HG03558 (cell line): ENCODE data around the gene PAX6.

Source experiments
- ATAC-seq: cut with Tn5 transposase; IDR thresholded peaks from one replicate; pipeline ENCODE4 v1.9.1; 2021; ENCODE audit warnings: moderate number of reproducible peaks; ENCODE audit not compliant: unreplicated experiment; ENCODE audit errors: extremely low read depth

The PAX6 gene

GRCh38 chr11:31809857-31810778 lies 1.0 kb downstream of the PAX6 start:
- no peak for ATAC-seq

- no peak for ATAC-seq
These were observed 1.6 kb downstream of the PAX6 start for GRCh38 chr11:31809541-31809856.

- no peak for ATAC-seq
These were observed 2.2 kb downstream of the PAX6 start for GRCh38 chr11:31808721-31809540.

- ATAC-seq, result no peak
These were observed 3.1 kb downstream of the PAX6 start for GRCh38 chr11:31807799-31808667.

- no peak for ATAC-seq
These were observed 4.0 kb downstream of the PAX6 start for GRCh38 chr11:31806928-31807798.

- ATAC-seq, result no peak
These were observed 4.8 kb downstream of the PAX6 start for GRCh38 chr11:31806186-31806927.

GRCh38 chr11:31805629-31806185 lies 5.4 kb downstream of the PAX6 start:
- no peak for ATAC-seq

GRCh38 chr11:31805037-31805628 lies 6.0 kb downstream of the PAX6 start:
- ATAC-seq, result no peak

- no peak for ATAC-seq
These were observed 6.6 kb downstream of the PAX6 start for GRCh38 chr11:31804312-31805036.

- no peak for ATAC-seq
These were observed 7.3 kb downstream of the PAX6 start for GRCh38 chr11:31803813-31804311.

GRCh38 chr11:31802990-31803812 lies 7.9 kb downstream of the PAX6 start:
- no peak for ATAC-seq

- no peak for ATAC-seq
These were observed 8.5 kb downstream of the PAX6 start for GRCh38 chr11:31802609-31802989.

- no peak for ATAC-seq
These were observed 9.0 kb downstream of the PAX6 start for GRCh38 chr11:31802000-31802551.

GRCh38 chr11:31801298-31801702 lies 9.8 kb downstream of the PAX6 start:
- ATAC-seq, result no peak

- ATAC-seq, result no peak
These were observed 10.5 kb downstream of the PAX6 start for GRCh38 chr11:31800398-31801265.
